OCI-LY1 (cell line): Measurements from ENCODE around the gene GRIA1.

Experiments
- H2AFZ ChIP-seq: fragments of 200-600 bp; sonication (generic), shearing (Covaris generic); 2 replicates; pipeline ENCODE4 v1.6.0; 2014; ENCODE audit warnings: antibody characterized with exemption, mild to moderate bottlenecking, low read length
- H3F3A ChIP-seq: fragments of 200-600 bp; sonication (generic), shearing (Covaris generic); 2 replicates; pipeline ENCODE4 v1.6.0; 2014; ENCODE audit warnings: mild to moderate bottlenecking, antibody characterized with exemption, low read length, moderate library complexity; ENCODE audit not compliant: insufficient read depth
- H3K27ac ChIP-seq: fragments of 200-600 bp; sonication (generic); 2 replicates; pipeline ENCODE4 v1.5.1; 2014; ENCODE audit warnings: low read length, mixed run types, mild to moderate bottlenecking, low read depth; ENCODE audit not compliant: poor library complexity, severe bottlenecking
- H3K27me3 ChIP-seq: fragments of 200-600 bp; sonication (generic); 2 replicates; pipeline ENCODE4 v1.6.0; 2014; ENCODE audit warnings: antibody characterized with exemption, mild to moderate bottlenecking, low read length, moderate library complexity; ENCODE audit not compliant: insufficient read depth
- H3K36me3 ChIP-seq: fragments of 200-600 bp; sonication (generic); 2 replicates; pipeline ENCODE4 v1.6.1; 2014; ENCODE audit warnings: mild to moderate bottlenecking, antibody characterized with exemption, low read length, moderate library complexity, mixed read lengths; ENCODE audit not compliant: insufficient read depth
- H3K4me1 ChIP-seq: fragments of 200-600 bp; sonication (generic); 2 replicates; pipeline ENCODE4 v1.5.1; 2014; ENCODE audit warnings: mild to moderate bottlenecking, low read length, moderate library complexity; ENCODE audit not compliant: insufficient read depth, severe bottlenecking
- H3K4me2 ChIP-seq: fragments of 200-600 bp; sonication (generic), shearing (Covaris generic); 2 replicates; pipeline ENCODE4 v1.6.1; 2014; ENCODE audit warnings: low read length
- H3K4me3 ChIP-seq: fragments of 200-600 bp; sonication (generic); 2 replicates; pipeline ENCODE4 v1.5.1; 2014; ENCODE audit warnings: low read length, low read depth, mild to moderate bottlenecking, mixed read lengths; ENCODE audit not compliant: poor library complexity, severe bottlenecking
- H3K79me2 ChIP-seq: fragments of 200-600 bp; shearing (Covaris generic); 2 replicates; pipeline ENCODE4 v1.6.1; 2016; ENCODE audit warnings: mixed run types, low read length, mixed read lengths; ENCODE audit not compliant: insufficient read depth
- H3K9ac ChIP-seq: fragments of 200-600 bp; sonication (generic), shearing (Covaris generic); 2 replicates; pipeline ENCODE4 v1.6.1; 2014; ENCODE audit warnings: mild to moderate bottlenecking, low read length, mixed read lengths
- H3K9me2 ChIP-seq: fragments of 200-600 bp; sonication (generic), shearing (Covaris generic); 2 replicates; pipeline ENCODE4 v1.6.1; 2014; ENCODE audit warnings: low read depth, mild to moderate bottlenecking, low read length, mixed read lengths
- H3K9me3 ChIP-seq: fragments of 200-600 bp; shearing (Covaris generic); 2 replicates; pipeline ENCODE4 v1.6.1; 2014; ENCODE audit warnings: low read length, mixed read lengths
- H4K20me1 ChIP-seq: fragments of 200-600 bp; sonication (generic), shearing (Covaris generic); 2 replicates; pipeline ENCODE4 v1.6.0; 2016; ENCODE audit warnings: mild to moderate bottlenecking, low read length; ENCODE audit not compliant: insufficient read depth
- CTCF ChIP-seq: fragments of 200-600 bp; sonication (generic), shearing (Covaris generic); IDR thresholded peaks from 2 replicates; pipeline ENCODE4 v1.5.1; 2017; ENCODE audit warnings: mild to moderate bottlenecking, antibody characterized with exemption, low read length, moderate library complexity, mixed read lengths
- EZH2 ChIP-seq: fragments of 200-600 bp; sonication (generic), shearing (Covaris generic); IDR thresholded peaks from 2 replicates; pipeline ENCODE4 v1.8.0; 2017; ENCODE audit warnings: borderline replicate concordance, mixed run types, mild to moderate bottlenecking, antibody characterized with exemption, low read length, moderate library complexity, mixed read lengths

The GRIA1 gene

DNA sequence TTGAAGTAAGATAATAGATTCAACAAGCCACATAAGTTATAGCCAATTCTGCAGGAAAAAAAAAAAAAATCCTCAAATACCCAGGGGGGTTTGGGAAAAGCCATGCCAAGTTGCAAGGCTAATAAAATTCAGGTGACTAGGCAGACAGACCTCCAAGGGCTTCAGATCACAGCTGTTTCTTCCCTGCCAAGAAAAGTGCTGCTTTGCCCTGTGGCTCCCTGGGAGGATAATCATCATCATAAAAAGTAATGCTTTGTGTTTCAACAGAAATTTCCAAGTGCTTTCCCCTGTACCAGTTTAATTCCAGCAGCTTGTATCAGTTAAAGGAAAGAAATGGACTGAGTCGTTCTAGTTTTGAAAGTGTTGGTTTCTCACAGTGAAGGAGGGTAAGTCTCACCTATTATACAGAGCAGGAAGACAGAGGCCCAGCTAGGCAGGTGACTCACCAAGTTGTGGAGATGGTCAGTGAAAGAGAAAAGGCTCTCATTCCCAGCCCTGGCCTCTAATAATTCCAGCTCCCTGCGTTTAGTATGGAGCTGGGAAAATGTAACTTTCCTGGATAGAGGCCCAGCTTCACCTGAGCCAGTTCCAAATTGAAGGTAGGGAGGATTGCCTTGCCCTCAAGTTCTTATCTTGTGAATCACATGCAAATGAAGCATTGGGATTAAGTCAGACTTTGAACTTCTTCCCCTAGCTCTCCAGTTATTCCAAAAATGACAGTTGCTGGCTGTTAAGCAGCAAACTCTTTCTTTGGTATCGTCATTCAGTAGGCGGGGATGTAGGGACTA lies 263.4 kb downstream of the GRIA1 start:
- Histone ChIP-seq H3K9me2 (no peaks in the 10 kb centered on the region), H3K4me3 (no peak overlapping the region), H3K9ac (no peak overlapping the region), H4K20me1 (no peaks in the 10 kb centered on the region), H3K4me1 (no peaks in the 10 kb centered on the region), H3K36me3 (no peaks in the 10 kb centered on the region), H3K9me3 (no peaks in the 10 kb centered on the region), H3K27ac (no peak overlapping the region), H3K79me2 (no peaks in the 10 kb centered on the region), H3K4me2 (no peak overlapping the region), H3F3A (no peaks in the 10 kb centered on the region), H2AFZ (no peak overlapping the region), H3K27me3 (no peaks in the 10 kb centered on the region)
- no peak for TF ChIP-seq CTCF
- no peak for TF ChIP-seq EZH2

- Histone ChIP-seq H3K9me2 (no peaks in the 10 kb centered on the region), H3K27ac (no peak overlapping the region), H4K20me1 (no peaks in the 10 kb centered on the region), H3K9ac (no peak overlapping the region), H3K4me3 (no peak overlapping the region), H2AFZ (no peak overlapping the region), H3K79me2 (no peaks in the 10 kb centered on the region), H3K27me3 (no peaks in the 10 kb centered on the region), H3K9me3 (no peaks in the 10 kb centered on the region), H3F3A (no peaks in the 10 kb centered on the region), H3K36me3 (no peaks in the 10 kb centered on the region), H3K4me1 (no peaks in the 10 kb centered on the region), H3K4me2 (no peak overlapping the region)
- TF ChIP-seq CTCF (no peak), EZH2 (no peak)
Observed at GRCh38 chr5:153755913-153756500, 265.5 kb downstream of the GRIA1 start.

GRCh38 chr5:153756540-153756939 lies 266.1 kb downstream of the GRIA1 start:
- no peak for TF ChIP-seq EZH2
- TF ChIP-seq CTCF = peak; percentile 8; the same call in 1 of the 2 replicates
- Histone ChIP-seq H3K4me1 (no peaks in the 10 kb centered on the region), H3K36me3 (no peaks in the 10 kb centered on the region), H3F3A (no peaks in the 10 kb centered on the region), H4K20me1 (no peaks in the 10 kb centered on the region), H3K9me3 (no peaks in the 10 kb centered on the region), H3K4me2 (no peak overlapping the region), H3K4me3 (no peak overlapping the region), H3K79me2 (no peaks in the 10 kb centered on the region), H3K9ac (no peak overlapping the region), H3K27ac (no peak overlapping the region), H2AFZ (no peak overlapping the region), H3K27me3 (no peaks in the 10 kb centered on the region), H3K9me2 (no peaks in the 10 kb centered on the region)
